ENCODE data around the gene KIAA0825. TPM values are rescaled to one million over a fixed set of nuclear protein-coding genes. Genes with fewer than 3 reads are reported as not detected.

KIAA0825 gene
- 0.44 and 0.99 TPM in 2 replicates for total RNA-seq

DNA sequence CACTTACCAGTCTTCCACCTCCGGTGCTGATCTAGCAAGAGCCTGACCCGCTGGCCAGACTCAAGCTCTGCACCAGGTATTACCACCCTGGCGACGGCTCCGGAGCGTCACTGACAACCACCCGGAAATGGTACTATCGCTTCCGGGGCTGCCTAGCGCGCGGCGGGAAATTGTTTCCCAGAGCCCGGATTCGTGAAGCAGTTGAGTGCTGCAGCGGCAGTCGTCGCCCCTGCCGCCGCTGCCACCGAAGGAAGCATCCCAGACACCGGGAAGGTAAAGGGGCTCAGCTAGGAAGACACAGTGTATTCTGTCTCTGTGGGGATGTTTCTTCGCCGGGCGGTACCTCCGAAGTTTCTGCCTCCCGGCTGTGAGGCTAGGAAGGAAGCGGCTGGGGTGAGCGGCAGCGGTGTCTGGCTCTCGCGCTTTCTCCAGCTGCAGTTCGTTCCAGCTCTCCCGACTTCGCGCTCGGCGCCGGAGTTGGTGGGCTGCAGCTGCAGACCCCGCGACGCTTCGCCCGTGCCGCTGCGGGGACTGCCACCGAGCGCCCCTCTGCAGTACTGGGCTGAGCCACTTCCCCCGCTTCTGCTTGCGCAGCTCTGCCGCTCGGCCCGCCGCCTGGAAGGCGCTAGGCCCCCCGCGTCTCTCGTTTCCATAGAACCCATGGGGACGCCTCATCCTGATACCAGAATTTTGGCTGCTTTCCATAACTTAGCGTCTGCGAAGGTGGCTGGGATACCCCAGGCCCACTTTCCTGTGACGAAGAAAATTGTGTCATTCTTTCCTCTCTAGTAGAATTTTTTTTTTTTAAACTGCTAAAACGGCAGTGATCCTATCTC is at the start of gene KIAA0825, which contains the start of gene SLF1:
Gene KIAA0825, minus strand, starts transcription at position 112 of the 836 bp plus-strand sequence. CDS start 81,478 bp downstream, outside the sequence.
Gene SLF1, plus strand, starts transcription at position 177 of the 836 bp plus-strand sequence. CDS start 10,142 bp downstream, outside the sequence.
- peak; percentile 90 for DNase-seq (ENCODE audit: low read depth in 2 of 2)

GRCh38 chr5:94667937-94668336 is 49.5 kb upstream of the KIAA0825 start:
- no peak for DNase-seq (ENCODE audit: low read depth in 2 of 2)

DNA sequence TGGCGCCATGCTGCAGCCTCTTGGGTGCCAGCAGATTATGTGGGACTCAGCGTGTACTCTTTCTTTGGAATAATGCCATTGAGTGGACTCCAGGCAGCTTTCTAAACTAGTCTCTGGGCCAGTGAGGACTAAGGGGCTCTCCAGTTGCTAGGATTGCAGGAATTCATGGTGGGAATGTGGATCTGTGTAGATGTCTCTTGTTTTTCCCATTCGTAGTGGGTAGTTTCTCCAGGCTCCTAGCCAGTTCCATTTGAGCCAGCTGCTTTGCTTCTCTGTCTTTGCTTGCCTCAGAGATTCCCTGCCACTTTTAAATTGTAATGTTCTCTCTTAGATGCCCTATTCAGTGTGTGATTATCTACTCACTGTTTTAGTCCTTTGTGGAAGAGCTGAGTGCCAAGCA is 42.7 kb upstream of the KIAA0825 start:
- DNase-seq (ENCODE audit: low read depth in 2 of 2) = no peak

GRCh38 chr5:94660506-94660905 is 42.1 kb upstream of the KIAA0825 start:
- no peak for DNase-seq (ENCODE audit: low read depth in 2 of 2)

- DNase-seq (ENCODE audit: low read depth in 2 of 2) = no peak
Measured at GRCh38 chr5:94658272-94658671, 39.9 kb upstream of the KIAA0825 start.

DNA sequence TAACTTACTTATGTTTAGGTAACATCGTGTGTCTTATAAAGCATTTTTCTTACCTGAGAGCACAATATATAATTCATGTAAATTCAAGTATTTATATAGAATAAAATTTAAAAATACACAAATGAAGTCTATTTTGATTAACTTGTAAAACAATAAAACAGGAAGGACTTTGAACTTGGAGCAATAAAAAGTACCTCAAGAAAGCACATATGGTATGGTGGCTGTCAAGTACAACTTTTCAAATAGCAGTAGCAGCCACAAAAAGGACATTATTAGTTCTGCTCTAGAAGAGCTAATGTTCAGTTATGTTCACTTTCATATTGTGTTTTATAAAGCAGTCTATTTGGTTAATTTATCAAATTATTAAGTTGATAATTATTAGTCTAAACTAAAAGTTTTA is 31.5 kb upstream of the KIAA0825 start:
- no peak for DNase-seq (ENCODE audit: low read depth in 2 of 2)

DNA sequence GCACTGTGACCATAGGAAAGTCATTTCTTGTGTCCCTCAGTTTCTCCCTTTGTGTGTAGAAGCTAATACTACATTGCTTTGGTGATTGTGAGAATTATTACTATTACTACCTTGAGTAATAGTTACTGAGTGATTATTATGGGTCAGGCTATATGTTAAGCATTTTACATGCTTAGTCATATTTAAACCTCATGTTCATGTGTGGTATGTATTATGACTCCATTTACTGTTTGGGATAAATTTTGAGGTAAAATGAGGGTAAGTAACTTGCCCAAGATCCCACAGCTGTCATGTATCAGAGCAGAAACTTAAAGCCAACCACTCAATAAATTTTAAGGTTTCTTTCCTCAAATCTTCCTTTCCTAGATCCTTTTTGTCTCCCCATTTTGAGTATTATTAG is 28.4 kb upstream of the KIAA0825 start:
- DNase-seq (ENCODE audit: low read depth in 2 of 2) = no peak

DNA sequence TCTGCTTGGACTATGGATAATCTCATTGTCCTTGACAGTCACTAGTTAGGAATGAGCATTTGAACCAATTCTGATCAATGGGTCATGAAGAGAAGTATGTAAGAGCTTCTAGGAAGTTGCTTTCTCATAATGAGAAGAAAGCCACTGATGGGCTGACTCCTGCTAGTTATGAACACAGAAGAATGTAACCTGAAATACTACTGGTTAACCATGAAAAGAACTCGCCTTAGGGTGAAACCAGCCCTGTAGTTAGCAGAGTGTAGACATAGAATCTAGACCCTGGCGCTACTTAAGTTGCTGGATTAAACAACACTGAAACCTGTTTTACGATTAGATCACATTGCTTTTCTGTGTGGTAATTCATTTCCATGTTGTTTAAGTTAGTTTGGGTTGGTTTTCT is 26.6 kb upstream of the KIAA0825 start:
- no peak for DNase-seq (ENCODE audit: low read depth in 2 of 2)

DNA sequence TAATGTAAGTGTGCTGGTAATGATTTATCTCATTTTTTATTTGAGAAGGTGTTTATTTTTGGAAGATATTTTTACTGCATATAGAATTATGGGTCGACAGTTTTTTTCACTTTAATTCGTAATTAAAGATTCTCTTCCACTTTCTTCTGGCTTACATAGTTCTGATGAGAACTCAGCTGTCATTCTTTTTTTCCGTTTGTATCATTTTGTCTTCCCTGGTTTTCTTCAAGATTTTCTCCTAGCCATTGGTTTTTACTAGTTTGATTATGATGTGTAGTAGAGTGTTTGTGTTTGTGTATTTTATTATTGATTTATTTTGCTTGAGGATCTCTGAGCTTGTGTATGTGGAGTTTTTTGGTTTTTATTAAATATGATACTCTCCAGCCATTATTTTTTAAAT is 21.8 kb upstream of the KIAA0825 start:
- DNase-seq (ENCODE audit: low read depth in 2 of 2) = peak in 1 of 2 donors; percentile 6

- DNase-seq (ENCODE audit: low read depth in 2 of 2) = peak; percentile 5 to 47
Measured at GRCh38 chr5:94632024-94632423, 13.6 kb upstream of the KIAA0825 start.

DNA sequence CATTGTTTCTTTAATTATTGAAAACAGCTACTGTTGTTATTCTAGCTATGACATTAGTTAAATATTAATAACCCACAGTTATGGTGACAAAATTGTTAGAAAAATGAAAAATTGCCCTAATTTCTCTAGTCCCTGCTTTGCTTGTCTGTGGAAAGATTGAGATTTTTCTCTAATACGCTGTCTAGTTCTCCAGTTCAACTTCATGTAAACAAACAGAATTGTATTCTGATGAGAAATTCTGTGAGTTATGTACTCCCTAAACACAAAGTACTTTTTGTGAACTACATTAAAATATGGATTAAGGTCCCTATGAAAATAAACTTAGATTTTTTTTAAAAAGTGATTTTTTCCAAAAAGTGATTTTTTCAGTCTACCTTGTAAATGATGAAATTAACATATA is 8.8 kb upstream of the KIAA0825 start:
- DNase-seq (ENCODE audit: low read depth in 2 of 2) = no peak

DNA sequence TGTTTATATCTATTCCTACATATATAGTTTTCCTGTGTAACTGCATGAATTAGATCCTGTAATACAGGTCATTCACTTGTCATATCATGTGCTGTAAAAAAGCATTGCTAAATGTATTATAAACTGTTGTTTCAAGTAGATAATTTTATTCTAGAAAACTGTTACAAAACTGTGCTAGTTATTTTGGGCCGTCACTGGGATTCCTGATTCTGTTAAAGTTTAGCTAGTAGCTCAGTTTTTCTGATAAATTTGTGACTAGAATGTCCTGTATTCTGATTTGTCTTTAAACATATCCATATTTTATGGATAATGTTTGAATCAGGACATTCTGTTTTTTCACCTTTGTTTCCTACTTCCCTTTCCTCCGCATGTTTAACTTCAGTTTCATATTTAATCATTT is 5.5 kb upstream of the KIAA0825 start:
- DNase-seq (ENCODE audit: low read depth in 2 of 2) = peak in 1 of 2 donors; percentile 51

DNA sequence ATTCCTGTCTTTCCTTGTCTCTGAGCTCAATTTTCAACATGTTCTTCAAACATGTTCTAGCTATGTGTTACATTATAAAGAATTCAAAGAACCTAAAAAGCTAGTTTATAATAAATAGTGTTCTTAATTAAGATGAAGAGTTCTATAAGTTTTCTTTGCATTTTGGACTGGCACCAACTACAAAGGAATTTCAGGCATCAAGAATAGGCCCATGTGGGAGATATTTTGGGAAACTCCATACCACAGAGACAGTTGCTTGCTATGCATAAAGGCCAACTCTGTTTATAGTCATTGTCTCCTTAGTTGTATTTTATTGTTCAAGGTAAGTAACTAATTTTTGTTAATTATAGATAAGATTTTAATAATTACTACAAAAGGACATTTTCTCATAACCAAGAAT is 4.6 kb upstream of the KIAA0825 start:
- no peak for DNase-seq (ENCODE audit: low read depth in 2 of 2)

DNA sequence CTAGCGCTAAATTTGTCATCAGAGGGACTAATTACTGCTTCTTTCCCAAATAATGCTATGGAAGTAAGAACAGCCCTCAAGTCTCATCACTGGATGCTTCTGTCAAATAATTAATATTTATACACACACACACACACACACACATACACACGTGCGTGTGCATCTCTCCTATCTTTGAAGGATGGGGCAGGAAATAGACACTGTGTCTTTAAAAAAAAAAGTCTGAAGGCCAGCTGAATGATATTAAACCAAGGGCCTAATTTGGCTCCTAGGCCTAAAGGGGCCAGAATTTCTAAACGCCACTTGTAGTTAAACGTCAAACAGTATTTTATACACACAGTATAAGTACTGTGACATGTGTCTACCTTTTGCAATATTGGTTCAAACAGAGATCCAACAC is 3.4 kb upstream of the KIAA0825 start:
- no peak for DNase-seq (ENCODE audit: low read depth in 2 of 2)

DNA sequence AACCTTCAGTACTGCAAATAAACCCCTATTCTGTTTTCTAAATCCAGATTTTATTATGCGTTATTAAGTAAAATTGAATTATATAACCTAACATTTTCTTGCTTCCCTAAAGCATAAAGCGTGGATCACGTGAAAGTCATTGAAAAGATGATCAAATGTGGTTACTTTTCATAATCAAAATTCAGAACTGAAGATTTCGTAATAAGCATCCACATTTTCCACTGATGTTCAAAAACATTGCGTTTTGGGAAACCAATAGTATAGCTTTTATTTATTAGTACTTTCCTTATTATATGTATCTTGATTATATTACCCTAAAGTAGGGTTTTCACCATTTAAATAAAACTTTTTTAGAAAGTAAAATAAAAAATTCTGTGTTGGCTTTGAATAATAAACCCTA is 1.9 kb upstream of the KIAA0825 start:
- DNase-seq (ENCODE audit: low read depth in 2 of 2) = no peak

DNA sequence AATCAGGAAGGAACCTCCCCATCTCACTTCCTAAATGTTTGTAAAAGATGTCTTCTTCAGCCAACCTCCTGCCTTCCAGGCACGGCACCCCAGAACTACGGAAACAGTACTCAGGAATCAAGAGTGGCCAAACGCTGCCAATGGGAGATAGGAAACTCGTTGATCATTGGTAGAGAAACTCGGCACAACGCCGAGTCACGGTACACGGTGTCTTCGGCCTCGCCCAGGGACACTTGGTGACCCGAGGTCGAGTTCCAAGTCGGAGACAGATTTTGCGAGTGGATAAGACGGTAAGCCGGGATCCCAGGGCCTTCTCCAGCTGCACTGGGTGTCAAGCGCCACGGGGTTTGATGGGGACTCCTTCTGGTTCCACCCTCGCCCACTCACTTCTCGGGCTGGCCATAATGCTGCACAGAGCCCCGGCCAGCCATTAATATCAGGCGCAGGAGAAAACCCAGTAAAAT is 343 bp downstream of the KIAA0825 start:
- DNase-seq (ENCODE audit: low read depth in 2 of 2) = peak; percentile 14 to 70

DNA sequence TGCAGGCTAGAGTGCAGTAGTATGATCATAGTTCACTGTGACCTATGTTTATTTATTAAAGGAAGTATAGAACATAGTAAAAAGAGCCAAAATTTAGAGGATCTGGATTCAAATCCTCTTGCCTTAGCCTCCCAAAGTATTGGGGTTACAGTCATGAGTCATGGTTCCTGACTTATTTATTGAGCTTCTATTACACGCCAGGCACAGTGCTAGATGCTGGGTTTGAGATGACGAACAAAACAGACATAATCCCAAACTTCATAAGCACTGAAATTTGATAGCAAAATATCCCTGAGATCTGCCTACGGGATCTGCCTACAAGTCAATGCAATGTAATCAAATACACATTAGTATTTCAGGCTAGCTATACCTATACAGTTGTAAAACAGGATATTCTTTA is 2.5 kb downstream of the KIAA0825 start:
- no peak for DNase-seq (ENCODE audit: low read depth in 2 of 2)

- peak in 1 of 2 donors; percentile 61 for DNase-seq (ENCODE audit: low read depth in 2 of 2)
Measured at GRCh38 chr5:94614156-94614805, 4.1 kb downstream of the KIAA0825 start.

- peak; percentile 58 to 81 for DNase-seq (ENCODE audit: low read depth in 2 of 2)
Measured at GRCh38 chr5:94613583-94613982, 4.8 kb downstream of the KIAA0825 start.

GRCh38 chr5:94595281-94595840 is 23.0 kb downstream of the KIAA0825 start:
- no peak for DNase-seq (ENCODE audit: low read depth in 2 of 2)

DNA sequence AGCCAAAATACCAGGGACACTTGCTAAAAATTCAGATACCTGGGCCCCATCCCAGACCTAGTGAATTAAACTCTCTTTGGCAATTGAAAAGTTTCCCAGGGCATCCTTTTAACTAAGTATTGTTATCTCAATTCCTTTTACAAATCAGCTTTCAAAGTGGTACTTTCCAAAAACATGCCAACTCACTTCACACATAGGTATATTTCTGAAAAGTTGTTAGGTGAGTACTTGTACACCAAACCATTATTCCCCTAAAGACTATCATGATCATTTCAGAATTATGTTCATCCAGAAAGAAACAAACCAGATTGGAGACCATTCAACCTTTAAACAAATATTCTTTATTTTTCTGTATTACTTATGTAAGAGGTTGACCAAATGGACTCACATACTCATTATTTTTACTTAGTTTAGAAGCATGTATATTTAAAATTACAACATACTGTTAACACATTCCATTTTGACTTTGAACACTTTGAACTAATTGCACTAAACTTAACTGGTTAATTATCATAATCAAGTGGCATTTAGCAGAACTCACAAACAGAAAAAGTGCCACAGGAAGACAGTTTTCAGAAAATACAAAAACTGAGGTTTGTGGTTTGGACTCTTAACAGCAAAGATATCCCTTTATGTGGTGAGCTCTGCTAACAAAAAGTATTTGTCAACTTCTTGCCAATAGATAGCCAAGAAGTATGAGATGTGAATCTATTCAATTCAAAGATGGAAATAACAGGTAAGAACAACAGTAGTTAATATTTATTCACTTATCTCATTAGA is 40.7 kb downstream of the KIAA0825 start:
- DNase-seq (ENCODE audit: low read depth in 2 of 2) = no peak

DNA sequence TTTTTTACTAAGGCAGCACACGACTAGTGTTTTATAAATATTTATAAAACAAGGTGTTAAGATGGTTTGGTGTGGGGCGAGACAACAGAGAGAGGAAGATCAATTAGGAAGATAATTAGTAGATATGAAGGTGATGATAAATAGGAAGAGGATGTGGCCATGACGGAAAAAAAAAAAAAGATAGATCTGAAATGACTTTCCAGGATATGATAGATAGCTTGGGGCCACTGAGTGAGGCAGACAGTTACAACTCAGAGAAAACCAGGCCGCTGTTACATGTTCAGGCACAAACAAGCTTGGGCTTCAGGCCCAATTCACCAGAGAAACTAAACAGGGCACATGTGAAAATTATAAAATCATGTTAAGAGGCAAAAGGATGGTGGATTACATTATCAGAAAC is 43.2 kb downstream of the KIAA0825 start:
- DNase-seq (ENCODE audit: low read depth in 2 of 2) = no peak

All from lung microvascular endothelial cell (primary cell).